DMS 273 (cell line): ENCODE data around the gene ADIPOQ.
"Not testable (repeated sequence)": the region's sequence is repeated elsewhere in the genome, so short reads cannot be mapped to it uniquely, and the experiment has no call there.

Experiments used
- DNase-seq: peaks from one replicate; lab custom pipeline; 2025; ENCODE audit not compliant: unreplicated experiment; lab: John Stamatoyannopoulos, UW

Gene ADIPOQ

GRCh38 chr3:186870421-186871201 lies 28.1 kb downstream of the ADIPOQ start:
- no peak for DNase-seq

GRCh38 chr3:186871403-186871924 lies 29.0 kb downstream of the ADIPOQ start:
- DNase-seq, result no peak

DNA sequence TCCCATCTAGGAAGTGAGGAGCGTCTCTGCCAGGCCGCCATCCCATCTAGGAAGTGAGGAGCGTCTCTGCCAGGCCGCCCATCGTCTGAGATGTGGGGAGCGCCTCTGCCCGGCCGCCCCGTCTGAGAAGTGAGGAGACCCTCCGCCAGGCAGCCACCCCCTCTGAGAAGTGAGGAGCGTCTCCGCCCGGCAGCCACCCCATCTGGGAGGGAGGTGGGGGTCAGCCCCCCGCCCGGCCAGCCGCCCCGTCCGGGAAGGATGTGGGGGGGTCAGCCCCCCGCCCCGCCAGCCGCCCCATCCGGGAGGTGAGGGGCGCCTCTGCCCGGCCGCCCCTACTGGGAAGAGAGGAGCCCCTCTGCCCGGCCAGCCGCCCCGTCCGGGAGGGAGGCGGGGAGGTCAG lies 31.3 kb downstream of the ADIPOQ start:
- DNase-seq, result not testable (repeated sequence)

DNA sequence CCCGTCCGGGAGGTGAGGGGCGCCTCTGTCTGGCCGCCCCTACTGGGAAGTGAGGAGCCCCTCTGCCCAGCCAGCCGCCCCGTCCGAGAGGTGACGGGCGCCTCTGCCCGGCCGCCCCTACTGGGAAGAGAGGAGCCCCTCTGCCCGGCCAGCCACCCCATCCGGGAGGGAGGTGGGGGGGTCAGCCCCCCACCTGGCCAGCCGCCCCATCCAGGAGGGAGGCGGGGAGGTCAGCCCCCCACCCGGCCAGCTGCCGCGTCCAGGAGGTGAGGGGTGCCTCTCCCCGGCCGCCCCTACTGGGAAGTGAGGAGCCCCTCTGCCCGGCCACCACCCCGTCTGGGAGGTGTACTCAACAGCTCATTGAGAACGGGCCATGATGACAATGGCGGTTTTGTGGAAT lies 31.7 kb downstream of the ADIPOQ start:
- DNase-seq, result not testable (repeated sequence)

- DNase-seq, result not testable (repeated sequence)
Observed at GRCh38 chr3:186874841-186875240, 32.3 kb downstream of the ADIPOQ start.

GRCh38 chr3:186875708-186876107 lies 33.2 kb downstream of the ADIPOQ start:
- DNase-seq, result no peak

DNA sequence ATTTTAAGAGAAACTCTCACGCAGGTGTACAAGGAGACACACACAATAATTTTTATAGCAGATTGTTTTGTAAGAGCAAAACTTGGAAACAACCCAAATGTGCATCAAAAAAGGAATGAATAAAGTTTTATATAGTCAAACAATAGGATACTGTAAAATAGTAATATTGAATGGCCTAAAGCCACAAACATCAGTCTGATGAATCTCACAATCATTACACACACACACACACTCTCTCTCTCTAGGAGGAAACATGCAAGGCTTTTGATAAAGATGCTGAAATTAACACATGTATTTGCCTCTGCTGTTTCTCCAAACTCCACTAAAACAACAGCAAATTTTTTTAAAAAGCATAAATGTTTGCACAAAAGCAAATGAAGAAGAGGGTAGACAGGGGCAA lies 37.3 kb downstream of the ADIPOQ start:
- no peak for DNase-seq

GRCh38 chr3:186880406-186880805 lies 37.9 kb downstream of the ADIPOQ start:
- no peak for DNase-seq

DNA sequence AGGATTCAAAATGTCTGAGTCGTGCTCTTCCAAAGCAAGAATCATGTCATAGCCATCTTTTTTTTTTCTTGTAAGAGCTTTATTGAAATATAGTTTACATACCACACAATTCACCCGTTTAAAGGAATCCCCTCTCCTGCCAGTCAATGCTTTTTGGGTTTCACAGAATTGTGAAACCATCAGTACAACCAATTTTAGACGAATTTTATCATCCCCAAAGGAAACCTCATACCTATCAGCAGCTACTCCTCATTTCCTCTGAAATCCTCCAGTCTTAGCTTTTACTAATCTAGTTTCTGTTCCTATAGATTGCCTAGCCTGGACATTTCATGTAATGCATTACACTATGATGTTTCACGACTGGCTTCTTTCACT lies 39.6 kb downstream of the ADIPOQ start:
- DNase-seq, result no peak

DNA sequence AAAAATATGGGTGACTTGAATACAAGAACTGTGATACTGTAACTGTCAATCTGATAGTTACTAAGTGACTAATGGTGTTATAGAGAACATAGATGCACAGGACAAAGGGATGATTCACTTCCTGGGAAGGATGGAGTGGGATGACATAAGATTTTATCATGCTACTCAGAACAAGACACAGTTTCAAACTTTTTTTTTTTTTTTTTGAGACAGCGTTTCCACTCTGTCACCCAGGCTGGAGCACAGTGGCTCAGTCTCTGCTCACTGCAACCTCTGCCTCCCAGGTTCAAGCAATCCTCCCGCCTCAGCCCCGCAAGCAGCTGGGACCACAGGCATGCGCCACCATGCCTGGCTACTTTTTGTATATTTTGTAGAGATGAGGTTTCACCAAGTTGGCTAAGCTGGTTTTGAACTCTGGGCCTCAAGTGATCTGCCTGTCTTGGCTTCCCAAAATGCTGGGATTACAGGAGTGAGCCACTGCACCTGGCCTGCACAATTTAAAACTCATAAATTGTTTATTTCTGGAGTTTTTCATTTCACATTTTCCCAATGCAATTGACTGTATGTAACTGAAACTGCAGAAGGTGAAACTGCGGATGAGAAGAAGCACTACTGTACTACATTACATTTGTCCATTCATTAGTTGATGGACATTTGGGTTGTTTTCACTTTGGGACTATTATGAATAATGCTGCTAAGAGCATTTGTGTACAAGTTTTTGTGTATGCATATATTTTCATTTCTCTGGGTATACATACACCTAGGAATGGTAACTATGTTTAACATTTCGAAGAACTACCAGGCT lies 40.6 kb downstream of the ADIPOQ start:
- no peak for DNase-seq

DNA sequence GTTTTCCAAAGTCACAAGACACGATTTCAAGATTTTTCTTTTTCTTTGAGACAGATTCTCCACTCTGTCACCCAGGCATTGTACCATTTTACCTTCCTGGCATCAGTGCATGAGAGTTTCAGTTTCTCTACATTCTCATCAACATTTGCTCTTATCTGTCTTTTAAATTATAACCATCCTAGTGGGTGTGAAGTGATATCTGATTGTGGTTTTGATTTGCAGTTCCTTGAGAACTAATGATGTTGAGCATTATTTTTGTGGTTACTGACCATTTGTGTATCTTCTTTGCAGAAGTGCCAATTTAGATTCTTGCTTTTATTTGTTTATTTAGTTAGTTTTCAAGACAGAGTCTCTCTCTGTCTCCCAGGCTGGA lies 41.2 kb downstream of the ADIPOQ start:
- DNase-seq, result no peak

GRCh38 chr3:186884868-186885267 lies 42.4 kb downstream of the ADIPOQ start:
- DNase-seq, result not testable (repeated sequence)

- no peak for DNase-seq
Observed at GRCh38 chr3:186886202-186886981, 43.9 kb downstream of the ADIPOQ start.

DNA sequence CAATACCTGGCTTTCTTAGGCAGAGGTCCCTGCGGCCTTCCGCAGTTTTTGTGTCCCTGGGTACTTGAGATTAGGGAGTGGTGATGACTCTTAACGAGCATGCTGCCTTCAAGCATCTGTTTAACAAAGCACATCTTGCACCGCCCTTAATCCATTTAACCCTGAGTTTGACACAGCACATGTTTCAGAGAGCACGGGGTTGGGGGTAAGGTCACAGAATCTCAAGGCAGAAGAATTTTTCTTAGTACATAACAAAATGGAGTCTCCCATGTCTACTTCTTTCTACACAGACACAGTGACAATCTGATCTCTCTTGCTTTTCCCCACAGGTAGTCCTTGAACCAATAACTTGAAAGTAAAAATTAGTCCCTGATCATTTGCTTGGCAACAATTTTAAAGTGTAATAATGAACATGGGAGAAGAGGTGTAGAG lies 45.0 kb downstream of the ADIPOQ start:
- DNase-seq, result not testable (repeated sequence)

DNA sequence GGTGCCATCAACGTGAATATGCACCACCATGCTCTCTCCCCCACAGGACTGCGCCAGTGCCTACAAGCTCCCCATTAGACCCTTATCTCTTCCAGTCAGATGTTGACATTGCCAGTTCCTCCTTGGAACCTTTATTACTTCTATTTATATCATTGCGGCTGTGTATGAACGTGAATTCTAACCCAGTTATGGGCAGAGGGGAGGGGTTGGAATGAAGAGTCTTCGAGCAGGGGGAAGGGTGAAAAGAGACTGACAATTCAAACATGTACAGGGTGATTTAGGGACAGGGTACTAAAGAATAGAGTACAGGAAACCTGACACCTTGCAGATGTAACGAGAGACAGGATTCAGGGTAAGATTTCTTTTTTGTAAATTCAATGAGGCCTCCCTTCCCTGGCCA lies 46.1 kb downstream of the ADIPOQ start:
- DNase-seq, result peak; percentile 44

DNA sequence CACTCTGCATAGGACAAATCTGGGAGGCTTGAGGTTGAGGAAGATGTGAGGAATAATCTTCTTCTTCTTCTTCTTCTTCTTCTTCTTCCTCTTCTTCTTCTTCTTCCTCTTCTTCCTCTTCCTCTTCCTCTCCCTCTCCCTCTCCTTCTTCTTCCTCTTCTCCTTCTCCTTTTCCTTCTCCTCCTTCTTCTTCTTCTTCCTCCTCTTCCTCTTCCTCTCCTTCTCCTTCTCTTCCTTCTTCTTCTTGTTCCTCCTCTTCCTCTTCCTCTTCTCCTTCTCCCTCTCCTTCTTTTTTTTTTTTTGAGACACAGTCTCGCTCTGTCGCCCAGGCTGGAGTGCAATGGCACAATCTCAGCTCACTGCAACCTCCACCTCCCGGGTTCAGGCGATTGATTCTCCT lies 47.2 kb downstream of the ADIPOQ start:
- DNase-seq, result not testable (repeated sequence)

DNA sequence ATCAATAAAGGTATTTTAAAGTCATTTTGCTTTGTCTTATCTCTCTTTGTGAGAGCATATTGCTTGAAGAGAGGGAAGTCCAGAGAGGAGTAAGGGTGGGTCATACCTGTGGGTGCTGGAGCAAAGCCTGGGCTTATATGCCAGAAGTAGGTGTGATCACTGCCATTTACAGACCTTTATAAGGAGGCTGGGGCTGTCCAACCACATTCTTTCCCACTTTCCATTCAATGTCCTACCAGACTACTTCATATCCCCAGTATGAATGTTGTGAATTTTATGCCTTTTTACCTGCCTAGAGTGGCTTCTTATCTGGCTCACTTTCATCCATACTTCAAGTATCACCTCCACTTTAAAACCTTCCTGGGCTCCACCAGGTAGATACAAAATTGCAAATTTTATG lies 48.4 kb downstream of the ADIPOQ start:
- no peak for DNase-seq

GRCh38 chr3:186893071-186893470 lies 50.6 kb downstream of the ADIPOQ start:
- not testable (repeated sequence) for DNase-seq

DNA sequence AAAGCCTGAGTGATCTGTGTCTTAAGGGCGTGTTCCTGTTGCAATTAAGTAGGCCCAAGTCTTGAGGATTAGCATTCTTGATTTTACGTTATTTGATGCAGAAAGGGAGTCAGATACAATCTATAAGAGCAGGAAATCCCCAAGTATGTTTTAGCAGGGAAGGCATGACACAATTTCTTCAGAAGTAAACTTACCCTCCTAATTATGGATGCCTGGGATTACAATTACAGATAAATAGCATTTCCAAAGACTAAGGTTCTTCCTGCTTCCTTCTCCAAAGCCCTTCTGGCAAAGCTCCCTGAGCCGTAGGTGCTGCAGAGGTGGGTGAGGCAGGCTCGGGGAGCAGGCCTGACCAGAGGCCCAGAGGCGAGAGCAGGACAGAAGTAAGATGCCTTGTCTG lies 52.9 kb downstream of the ADIPOQ start:
- no peak for DNase-seq

GRCh38 chr3:186896006-186896405 lies 53.5 kb downstream of the ADIPOQ start:
- no peak for DNase-seq

DNA sequence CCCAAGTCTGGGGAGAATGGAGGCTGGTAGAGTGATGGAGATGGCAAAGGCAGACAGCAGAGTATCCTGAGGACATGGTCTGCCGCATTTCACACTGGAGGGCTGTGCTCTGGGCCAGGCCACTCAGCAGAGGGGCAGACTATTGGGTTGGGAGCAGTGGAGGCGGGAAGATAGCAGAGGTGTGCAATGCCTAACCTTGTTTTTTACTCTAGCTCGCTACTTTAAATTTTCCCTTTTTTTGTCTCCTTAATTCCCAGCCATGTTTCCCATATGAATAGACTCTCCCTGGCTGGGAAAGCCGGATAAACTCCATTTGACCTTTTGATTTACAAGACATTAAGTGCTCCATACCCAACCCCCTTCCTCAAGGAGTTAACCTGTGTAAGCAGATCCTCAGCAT lies 54.4 kb downstream of the ADIPOQ start:
- no peak for DNase-seq
